ENCODE data around the gene DNER.
"Not testable (repeated sequence)": the region's sequence is repeated elsewhere in the genome, so short reads cannot be mapped to it uniquely, and the experiment has no call there.

The DNER gene

DNA sequence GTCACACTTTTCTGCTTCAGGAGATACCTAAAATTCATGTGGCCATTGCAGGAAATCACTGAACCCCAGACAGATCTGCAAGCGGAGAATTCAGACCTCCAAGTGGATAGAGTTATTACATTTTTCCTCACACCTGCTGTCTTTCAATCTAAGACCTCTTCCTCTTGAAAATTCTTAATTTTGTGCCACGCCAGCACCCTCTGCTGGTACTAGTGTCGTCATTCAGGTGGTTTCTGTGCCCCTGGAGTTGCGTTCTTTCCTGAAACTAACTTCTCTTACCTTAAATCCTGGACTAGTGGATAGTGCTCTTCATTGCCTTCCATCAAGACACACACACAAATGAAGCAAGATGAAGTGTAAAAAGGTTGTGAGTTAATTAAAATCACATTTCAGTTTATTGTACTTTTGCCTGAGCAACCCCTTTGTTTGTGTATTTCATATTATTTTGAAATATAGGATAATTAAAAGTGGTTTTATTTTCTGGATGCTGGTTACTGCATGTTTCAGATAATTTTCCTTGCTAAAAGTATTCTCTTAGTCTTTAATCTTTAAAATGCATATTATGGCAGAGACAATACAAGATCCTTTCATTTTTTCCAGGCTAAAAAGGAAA, 1.6 kb upstream of the DNER start:
- no peak for DNase-seq (ENCODE audit: low read depth, low spot score)

DNA sequence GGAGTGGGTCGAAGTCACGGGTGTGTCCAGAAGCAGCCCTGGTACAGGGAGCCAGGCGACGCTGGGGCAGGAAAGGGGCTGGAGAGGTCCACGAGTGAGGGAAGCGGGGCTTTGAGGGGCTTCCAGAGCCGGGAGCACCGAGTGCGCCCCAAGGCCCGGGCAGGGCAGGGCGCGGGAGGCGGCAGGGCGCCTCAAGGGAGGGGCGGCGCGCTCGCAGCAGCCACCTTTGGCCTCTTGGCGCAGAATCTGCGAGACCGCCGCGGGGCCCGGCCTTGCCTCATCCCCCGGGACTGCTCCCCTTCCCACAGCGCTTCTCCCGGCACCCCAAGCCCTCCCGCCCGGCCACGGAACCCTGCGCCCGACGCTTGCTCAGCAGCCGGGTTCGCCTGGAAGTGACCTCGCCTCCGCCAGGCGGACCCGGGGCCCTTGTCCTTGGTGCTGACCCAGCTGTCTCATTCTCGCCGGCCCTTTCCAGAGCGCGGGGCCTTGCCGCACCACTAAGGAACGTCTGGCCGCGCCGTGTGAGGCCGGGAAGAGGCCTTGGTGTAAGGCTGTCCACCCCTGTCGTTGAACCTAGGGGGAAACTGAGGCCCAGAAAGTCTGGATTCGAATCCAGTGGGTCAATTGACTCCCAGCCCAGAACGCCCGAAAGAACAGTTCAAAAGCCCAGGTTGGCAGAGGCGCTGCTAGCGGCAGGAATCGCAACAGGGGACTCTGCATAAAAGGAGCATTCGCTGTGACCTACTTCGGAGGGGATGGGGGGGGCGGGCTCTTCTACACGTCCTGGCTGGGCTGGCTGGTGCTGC, 584 bp upstream of the DNER start:
- DNase-seq (ENCODE audit: low read depth, low spot score): peak; percentile 31

DNA sequence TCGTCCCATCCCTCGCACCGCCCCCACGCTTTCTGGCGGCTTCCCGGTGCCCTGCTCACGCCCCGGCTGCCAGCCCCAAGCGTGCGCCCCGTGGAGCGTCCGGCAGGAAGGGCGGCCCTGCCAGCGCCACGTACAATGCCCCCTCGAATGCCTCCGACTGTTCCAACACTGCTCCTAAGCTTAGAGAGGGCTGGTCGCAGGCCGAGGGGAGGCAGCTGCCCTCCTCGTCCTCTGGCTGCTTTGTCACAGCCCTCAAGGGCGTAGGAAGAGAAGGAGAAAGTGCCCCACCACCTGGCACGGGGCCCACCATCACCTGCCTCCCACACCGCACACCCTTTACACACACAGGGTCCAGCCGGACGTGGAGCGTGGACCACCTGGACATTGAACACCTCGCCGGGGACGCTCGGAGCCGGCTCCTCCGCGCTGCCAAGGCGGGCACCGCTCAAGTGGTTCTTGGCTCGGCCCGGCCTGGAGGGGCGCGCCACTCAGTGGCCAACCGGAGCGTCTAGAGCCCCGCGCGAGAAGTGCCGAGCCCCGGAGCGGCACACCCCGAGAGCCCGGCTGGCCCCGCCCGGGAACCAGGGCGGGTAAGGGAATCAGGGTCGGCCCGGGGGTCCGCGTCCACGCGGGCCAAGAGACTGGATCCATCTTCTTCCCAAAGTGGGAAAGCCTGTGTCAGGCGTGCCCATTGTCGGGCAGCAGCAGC, 830 bp downstream of the DNER start:
- DNase-seq (ENCODE audit: low read depth, low spot score): no peak

DNA sequence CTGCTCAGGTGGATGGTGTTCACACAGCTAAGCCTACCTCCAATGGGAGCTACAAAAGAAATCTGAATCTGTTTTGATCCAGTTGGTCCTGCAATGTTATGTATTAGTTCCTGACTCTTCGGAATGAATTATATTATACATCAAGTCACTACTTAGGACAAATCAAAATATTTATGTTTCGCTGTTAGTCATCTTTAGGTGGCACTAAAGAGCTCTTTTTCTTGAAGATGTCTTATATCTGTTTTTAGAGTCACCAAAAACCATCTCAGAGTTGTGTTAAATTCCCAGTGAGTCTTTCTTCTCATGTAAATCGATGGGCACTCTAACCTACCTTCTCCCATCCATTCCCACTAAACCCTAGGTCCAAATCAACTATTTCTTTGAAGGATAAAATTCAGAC, 2.2 kb downstream of the DNER start:
- no peak for DNase-seq (ENCODE audit: low read depth, low spot score)

DNA sequence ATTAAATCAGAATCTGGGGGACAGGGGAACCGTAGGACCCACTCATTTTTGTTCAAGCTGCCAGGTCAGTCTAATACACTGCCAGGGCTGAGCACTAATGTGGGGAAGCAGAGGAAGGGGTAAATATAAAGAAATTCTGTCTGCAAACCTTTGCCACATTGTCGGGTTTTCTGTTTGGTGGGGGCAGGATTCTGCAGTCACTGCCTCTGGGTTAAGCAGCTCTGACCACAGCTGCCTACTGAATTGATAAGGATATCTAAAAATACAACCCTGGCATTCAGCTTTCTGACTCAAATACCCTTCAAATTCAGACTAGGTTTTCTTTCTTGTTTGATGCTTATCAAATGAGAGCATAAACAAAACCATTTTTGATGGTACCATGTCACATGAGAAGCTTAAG, 6.0 kb downstream of the DNER start:
- no peak for DNase-seq (ENCODE audit: low read depth, low spot score)

DNA sequence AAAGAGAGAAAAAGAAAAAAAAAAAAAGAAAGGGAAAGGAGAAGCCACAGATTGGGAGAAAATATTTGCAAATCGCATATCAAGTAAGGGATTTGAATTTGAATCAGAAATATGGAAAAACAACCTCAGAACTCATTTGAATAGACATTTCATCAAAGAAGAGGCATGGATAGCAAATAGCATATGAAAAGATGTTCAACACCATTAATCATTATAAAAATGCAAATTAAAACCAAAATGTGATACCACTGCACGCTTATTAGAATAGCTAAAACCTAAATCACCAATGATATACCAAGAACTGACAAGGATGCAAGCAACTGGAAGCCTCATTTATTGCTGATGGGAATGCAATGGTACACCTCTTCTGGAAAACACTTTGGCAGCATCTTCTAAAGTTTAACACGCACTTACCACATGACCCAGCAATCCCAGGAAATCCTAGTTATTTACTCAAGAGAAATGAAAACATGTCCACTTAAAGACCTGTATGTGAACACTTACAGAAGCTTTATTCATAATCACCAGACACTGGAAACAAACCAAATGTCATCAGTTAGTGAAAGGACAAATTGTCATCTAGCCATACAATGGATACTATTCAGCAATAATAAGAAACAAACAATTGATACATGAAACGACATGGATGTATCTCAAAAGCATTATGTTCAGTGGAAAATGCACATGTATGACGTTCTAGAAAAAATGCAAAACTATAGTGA, 10.3 kb downstream of the DNER start:
- no peak for DNase-seq (ENCODE audit: low read depth, low spot score)

DNA sequence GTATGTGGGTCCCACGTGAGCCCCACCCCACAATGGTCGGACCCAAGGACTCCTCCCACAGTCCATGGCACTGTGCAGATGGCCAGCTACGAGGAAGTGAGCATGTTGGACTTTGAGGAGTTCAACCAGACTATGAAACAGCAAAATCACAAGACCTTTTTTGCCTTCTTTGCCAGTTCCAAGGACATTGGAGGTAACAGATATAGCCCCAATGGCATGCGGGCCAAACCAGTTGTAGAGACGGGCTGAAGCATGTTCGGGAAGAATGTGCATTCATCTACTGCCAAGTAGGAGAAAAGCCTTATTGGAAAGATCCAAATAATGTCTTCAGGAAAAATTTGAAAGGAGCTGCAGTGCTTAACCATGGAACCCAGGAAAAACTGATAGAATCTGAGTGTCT, 12.6 kb downstream of the DNER start:
- no peak for DNase-seq (ENCODE audit: low read depth, low spot score)

DNA sequence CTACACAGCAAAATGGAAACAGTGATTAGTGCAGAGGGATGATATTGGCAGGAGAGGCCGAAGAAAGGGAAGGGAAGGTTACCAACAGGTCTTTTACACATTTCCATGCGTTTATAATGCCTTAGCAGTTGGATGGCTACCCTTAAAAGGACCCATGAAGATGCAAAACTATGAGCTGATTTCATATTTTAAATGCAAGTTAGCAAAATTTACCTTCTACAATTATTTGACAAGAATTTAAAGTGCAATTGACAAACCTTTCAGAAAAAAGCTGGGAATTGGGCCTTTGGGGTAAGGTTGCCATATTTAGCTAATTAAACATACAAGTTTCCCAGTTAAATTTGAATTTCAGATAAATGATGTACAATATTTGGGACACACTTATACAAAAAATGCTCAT, 13.3 kb downstream of the DNER start:
- DNase-seq (ENCODE audit: low read depth, low spot score): no peak

DNA sequence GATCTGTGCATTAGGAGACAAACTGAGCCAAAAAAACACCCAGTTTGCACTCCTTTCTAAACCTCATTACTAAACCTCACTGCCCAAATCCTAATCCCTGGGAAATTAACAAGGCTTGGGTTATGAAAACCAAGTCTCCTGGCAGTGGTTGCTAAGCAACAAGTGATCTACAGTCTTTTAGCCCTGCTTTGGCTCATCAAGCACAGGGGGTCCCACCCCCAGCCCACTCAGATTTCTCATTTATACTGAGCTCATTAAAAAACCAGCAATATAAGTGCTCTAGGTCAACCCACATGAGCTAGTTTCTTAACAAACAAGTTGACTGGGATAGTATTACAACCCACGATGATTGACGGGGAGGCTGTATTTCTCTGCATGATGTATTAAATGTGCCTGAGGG, 18.4 kb downstream of the DNER start:
- no peak for DNase-seq (ENCODE audit: low read depth, low spot score)

DNA sequence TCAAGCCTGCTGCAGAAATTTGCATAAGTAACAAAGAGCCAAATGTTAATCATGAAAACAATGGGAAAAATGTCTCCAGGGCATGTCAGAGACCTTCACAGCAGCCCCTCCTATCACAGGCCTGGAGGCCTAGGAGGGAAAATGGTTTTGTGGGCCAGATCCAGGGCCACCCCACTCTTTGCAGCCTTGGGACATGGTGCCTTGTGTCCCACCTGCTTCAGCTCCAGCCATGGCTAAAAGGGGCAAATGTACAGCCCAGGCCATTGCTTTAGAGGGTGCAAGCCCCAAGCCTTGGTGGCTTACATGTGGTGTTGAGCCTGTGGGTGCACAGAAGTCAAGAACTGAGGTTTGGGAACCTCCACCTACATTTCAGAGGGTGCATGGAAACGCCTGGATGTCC, 20.5 kb downstream of the DNER start:
- not testable (repeated sequence) for DNase-seq (ENCODE audit: low read depth, low spot score)

DNA sequence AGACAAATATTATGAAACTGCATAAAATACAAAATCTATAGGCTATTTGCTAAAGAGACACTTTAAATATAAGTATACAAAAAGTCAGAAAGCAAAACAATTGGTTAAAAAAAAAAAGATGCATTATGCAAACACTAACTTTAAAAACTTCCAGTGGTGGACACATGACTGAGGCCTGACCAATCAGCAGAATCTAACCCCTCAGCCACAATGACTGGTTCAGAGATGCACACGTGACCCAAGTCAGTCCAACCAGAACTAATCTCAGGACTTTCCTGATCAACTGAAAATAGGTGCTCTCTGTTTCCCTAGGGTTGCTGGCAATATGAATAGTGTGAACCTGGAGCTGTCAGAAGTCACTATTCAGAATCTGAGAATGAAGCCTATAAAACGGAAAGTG, 22.7 kb downstream of the DNER start:
- DNase-seq (ENCODE audit: low read depth, low spot score): no peak

DNA sequence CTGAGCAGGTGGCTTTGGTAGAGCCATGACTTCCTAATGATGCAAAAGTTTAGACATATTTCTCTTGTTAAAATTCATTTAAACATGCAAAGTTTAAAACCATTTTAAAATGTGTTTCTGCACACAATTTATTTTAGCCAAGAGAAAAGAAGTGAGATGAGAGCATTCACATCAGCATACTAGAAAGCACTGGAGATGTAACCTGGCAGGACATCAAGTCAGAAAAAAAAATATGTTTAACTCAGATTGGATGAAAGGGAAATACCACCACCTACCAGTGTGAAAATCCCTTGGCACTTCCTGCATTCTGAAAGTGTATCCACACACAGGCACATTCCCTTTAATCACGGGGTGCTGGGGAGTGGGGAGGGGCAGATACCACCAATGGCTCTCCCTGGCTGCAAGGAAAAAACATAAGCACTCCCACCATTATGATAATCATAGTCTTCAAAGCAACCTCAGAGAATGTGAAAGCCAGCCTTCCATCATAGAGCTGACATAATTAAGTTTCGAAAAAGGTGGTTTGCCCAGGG, 25.0 kb downstream of the DNER start:
- DNase-seq (ENCODE audit: low read depth, low spot score): no peak

DNA sequence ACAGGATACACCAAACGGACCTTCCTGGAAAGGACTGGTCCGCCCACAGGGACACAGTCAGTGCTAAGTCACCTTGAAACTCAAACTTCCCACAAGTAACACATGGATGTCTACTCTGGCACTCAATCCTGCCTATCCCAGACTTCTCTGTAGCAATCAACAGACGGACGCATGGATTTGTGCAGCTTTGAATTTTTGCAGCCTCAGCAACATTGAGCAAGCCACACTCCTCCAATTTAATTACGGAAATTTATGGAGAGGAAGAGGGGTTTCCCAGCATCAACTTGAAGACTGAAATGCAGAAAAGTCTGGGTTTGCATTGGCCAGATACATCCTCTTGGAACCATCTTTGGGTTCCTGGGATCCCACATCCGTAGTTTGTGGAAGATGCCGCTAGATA, 26.2 kb downstream of the DNER start:
- no peak for DNase-seq (ENCODE audit: low read depth, low spot score)

DNA sequence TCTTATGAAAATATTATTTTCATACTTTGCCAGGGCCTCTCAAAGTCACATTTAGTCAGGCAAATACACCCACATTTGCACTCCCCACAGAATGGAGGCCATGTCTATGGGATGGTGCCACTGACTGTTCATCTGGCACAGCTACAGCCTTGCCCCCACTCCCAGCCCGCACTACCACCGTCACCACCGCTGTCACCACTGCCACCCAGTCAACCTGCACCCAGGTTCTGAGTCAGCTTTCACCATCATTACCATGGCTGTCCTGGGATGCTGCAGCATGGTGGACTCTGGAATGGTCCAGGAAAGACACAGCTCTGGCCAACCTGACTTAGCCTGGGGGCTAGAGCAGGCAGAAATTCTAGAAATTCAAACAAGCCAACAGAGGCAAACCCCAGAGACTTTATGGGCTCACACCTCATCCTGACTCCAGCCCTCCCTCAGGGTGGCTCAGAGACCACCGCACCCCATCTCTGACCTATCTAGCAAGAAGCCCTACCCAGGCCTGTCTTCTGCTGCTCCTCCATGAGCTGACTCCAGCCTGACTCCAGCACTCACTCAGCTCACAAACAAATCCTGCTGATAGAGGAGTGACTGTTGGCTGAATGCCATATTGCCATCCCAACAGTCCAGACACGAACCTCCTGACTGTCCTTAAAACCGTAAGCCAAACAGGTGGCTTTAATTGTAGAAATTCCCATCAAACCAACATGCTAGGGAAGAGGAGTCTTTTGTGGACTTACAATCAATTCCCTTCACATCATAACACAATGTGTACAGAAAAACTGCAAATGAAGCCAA, 28.0 kb downstream of the DNER start:
- no peak for DNase-seq (ENCODE audit: low read depth, low spot score)

DNA sequence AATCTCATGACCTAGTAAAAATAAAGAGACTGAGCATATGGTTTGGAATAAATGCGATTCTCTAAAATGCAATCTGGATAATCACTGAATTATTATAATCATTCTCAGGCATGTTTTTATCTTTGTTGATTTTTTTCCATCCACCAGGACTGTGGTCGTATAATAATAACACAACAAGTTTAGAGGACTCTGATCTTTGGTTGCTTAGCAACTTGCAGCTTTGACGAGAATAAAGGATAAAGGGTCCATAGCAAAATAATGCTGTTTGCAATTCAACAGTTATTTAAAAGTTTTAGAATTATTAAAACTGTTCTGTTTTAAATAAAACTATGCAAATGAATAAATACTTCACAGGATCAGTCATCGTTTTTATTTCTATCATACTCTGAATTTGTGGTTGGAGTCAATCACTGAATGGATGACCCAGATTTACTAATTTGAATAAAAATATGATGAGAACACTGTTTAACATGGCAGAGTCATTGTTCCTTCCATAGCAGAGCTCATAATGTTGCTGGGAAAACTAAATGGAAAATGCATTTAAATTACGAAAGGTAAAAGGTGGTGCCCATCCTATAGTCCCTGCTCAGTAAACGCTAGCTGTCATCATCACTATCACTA, 29.3 kb downstream of the DNER start:
- DNase-seq (ENCODE audit: low read depth, low spot score): no peak

DNA sequence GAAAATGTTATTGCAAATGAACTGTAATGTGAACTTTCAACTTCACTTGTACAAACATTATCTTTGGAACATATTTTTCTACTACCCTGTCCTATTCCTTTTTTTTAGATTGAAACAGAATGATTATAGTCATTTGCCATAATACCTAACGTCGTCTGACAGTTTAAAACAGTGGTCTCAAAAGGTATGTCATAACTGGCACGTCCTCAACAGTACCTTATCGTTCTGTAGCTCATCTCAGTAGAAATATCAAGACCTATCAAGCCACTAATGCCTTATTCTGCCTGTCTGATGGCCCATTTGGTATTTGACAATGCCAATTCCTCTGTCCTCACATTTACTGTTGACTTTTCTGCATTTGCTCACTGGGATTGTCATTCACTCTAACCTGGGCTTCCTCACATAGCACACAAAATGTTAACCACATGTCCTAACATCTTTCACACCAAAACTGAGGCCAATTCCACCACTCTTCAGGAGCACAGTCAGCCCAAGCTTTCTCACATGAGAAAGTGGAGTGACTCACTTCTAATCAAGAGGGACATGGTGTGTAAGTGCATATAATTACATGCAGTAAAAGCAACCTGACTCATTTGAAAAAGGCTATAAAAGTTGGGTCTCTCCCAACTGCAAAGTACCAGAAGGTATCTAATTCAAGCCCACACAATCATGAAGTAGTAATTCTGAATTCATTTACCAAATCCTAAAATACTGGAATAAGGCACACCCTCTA, 34.8 kb downstream of the DNER start:
- no peak for DNase-seq (ENCODE audit: low read depth, low spot score)

DNA sequence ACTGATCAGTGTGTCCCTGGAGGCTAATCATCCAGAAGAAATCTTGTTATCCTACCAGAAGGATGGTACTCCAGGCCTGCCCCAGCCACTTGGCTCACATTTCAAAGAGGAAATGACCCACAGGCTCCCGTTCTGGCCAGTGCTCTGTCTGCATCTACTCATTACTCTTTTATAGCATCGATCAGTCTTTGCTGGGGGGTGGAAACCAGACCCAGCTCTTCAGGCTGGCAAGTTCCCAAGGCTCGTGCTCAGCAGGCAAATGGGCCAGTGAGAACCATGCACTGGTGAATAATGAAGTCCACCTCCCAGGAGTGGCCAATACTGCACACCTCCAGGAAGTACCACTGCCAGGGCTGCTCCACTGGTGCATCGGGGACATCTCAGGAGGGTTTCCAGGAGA, 38.8 kb downstream of the DNER start:
- no peak for DNase-seq (ENCODE audit: low read depth, low spot score)

DNA sequence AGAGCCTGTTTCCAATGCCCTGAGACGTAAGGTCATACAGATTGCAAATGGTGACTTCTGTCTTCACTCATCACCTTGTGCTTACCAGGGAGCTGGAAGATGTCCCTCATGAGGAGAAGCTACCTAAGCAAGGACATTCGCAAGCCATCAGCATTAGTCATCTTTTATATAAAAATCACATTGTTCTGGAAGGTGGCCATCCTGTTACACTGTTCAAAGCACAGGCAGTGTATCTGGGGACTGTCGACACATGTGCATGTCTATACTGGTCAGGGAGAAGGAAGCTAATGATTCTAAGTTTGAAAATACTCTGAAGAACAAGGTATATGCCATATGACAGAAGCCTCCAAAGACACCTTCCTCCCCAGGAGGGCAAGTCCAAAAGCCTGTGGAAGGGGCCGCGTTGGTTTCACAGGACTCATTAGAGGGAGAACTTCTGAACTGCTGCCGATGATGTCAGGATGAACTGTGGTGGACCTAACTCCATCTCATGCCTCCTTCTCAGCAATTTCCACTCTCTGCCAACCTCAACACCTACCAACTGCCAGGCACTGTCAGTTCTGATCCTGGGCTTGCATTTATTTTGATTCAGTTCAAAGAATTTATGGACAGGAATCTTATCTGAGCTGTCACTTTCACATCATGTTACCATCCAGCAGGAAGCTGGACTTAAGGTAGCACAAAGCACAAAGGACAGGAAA, 39.4 kb downstream of the DNER start:
- no peak for DNase-seq (ENCODE audit: low read depth, low spot score)

DNA sequence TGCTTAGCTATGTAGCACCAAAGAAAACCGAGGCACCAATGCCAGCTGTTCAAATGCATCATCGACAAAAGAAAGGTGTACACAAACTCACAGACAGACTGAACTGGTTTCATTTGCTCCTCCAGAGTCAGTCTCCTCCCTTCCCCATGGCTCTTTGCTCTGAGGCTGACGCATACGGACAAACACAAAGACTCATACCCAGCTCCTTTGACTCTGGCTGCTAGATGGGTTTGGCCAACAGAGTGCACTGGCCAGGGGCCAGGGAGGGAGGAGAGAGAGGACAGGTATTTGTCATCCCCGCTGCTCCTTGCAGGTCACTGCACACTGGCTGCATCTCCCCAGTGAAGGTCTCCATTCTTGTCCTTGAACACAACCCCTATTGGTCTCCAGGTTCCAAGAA, 40.7 kb downstream of the DNER start:
- no peak for DNase-seq (ENCODE audit: low read depth, low spot score)
